WERI-Rb-1 (cell line): ENCODE measurements around the gene CTNNA3.

Experiments used
- DNase-seq: peaks from one replicate; pipeline ENCODE4 v3.0.0-alpha.2; 2020
- H3K27ac ChIP-seq: fragments of 250-450 bp; sonication (Bioruptor Pico); 2 replicates; pipeline ENCODE4 v1.5.1; 2020; ENCODE audit warnings: mild to moderate bottlenecking, moderate library complexity
- H3K27me3 ChIP-seq: fragments of 250-450 bp; sonication (Bioruptor Pico); 2 replicates; pipeline ENCODE4 v1.5.1; 2021; ENCODE audit warnings: mild to moderate bottlenecking, low read depth, moderate library complexity; ENCODE audit not compliant: insufficient read depth, severe bottlenecking
- H3K36me3 ChIP-seq: fragments of 250-450 bp; sonication (Bioruptor Pico); 2 replicates; pipeline ENCODE4 v1.5.1; 2020; ENCODE audit warnings: mild to moderate bottlenecking, moderate library complexity
- H3K4me3 ChIP-seq: 2 replicates; pipeline ENCODE4 v1.5.1; 2011; ENCODE audit warnings: low read depth, mild to moderate bottlenecking, control low read depth, low read length
- H3K9me3 ChIP-seq: fragments of 250-450 bp; sonication (Bioruptor Pico); 2 replicates; pipeline ENCODE4 v1.5.1; 2021; ENCODE audit warnings: mild to moderate bottlenecking, moderate library complexity; ENCODE audit not compliant: severe bottlenecking
- TF ChIP-seq, protein P1 (sequence below): IDR thresholded peaks from 2 replicates; pipeline ENCODE4 v1.5.1; 2011; ENCODE audit warnings: low read depth, mild to moderate bottlenecking, control low read depth, inconsistent platforms, low read length

The CTNNA3 gene

DNA sequence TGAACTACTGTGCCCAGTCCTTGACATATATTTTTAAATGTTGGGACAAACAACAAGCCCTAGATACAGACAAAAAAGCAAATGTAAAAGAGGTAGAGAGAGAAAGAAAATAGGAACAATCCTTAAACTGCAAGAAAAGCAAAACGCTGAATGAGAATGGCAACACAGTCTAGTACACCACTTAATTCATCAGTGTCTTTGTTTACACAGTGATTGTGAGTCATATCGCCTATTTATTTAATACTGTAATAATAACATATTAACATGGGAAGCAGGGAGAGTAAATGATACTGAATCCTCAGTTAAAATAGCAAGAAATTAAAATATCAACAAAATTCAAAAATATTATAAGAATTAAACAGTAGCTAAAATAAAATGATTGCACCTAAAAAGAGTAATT, 780.0 kb downstream of the CTNNA3 start:
- Histone ChIP-seq H3K36me3 (no peaks in the 10 kb centered on the region), H3K27me3 (no peaks in the 10 kb centered on the region), H3K27ac (no peak overlapping the region), H3K4me3 (no peak overlapping the region), H3K9me3 (no peaks in the 10 kb centered on the region)
- no peak for DNase-seq
- TF ChIP-seq, protein P1, sequence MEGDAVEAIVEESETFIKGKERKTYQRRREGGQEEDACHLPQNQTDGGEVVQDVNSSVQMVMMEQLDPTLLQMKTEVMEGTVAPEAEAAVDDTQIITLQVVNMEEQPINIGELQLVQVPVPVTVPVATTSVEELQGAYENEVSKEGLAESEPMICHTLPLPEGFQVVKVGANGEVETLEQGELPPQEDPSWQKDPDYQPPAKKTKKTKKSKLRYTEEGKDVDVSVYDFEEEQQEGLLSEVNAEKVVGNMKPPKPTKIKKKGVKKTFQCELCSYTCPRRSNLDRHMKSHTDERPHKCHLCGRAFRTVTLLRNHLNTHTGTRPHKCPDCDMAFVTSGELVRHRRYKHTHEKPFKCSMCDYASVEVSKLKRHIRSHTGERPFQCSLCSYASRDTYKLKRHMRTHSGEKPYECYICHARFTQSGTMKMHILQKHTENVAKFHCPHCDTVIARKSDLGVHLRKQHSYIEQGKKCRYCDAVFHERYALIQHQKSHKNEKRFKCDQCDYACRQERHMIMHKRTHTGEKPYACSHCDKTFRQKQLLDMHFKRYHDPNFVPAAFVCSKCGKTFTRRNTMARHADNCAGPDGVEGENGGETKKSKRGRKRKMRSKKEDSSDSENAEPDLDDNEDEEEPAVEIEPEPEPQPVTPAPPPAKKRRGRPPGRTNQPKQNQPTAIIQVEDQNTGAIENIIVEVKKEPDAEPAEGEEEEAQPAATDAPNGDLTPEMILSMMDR = no peak

DNA sequence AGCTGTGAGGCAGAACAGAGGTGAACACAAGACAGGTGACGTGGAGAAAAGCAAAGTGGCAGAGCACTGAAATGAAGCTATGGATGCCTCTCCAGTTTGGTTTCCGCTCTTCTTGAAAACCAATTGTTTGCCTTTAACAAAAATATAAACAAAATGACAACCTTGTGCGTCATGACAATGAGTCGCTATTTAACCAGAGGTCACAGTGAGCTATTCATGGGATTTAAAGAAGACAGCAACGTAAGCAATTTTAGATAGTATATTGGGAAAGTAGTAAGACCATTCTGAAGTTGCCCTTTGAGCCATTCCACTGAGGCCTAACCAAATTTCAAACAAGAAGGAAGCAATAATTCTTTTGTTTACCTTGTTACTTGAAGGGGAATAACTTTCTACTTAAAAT, 785.3 kb downstream of the CTNNA3 start:
- no peak overlapping the region for H3K4me3 ChIP-seq
- DNase-seq = no peak
- H3K9me3 ChIP-seq = no peaks in the 10 kb centered on the region
- H3K27me3 ChIP-seq = no peaks in the 10 kb centered on the region
- TF ChIP-seq, protein P1 = no peak
- no peak overlapping the region for H3K27ac ChIP-seq
- H3K36me3 ChIP-seq = no peaks in the 10 kb centered on the region

DNA sequence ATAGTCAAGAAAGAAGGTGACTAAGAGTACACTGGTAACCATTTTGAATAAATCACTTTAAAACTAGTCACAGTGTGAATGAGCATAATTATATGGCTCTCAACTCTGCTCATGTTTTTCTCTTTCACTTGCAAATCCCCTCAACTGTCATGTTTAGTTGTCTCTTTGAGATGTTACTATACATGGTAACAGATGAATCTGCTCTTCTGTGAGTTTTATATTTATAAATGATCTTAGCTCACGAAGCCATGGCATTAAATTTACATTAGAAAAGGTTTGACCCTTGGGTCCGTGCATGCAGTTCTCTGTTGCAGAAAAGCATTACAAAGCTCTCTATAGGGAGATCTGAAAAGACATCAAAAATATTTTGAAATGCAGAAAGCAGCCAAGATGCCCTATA, 803.1 kb downstream of the CTNNA3 start:
- no peak for DNase-seq
- TF ChIP-seq, protein P1 = no peak
- no peak overlapping the region for H3K4me3 ChIP-seq
- H3K27me3 ChIP-seq = no peaks in the 10 kb centered on the region
- no peak overlapping the region for H3K27ac ChIP-seq
- H3K36me3 ChIP-seq = no peaks in the 10 kb centered on the region
- no peaks in the 10 kb centered on the region for H3K9me3 ChIP-seq

DNA sequence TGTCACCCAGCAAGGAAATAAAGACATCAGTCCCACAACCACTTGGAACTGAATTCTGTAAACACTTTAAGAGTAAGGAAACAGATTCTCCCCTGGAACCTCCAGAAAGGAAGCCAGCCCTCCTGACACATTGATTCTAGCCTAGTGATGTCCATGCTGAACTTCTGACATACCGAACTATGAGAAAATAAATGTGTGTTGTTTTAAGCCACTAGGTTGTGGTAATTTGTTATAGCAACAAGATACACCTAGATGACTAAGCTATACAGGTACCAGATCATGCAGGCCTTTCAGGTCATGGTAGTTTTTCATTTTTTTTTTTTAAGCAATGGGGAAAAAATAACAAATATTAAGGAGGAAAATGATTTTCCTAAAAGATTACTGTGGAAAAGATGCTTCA, 807.8 kb downstream of the CTNNA3 start:
- no peaks in the 10 kb centered on the region for H3K36me3 ChIP-seq
- H3K27me3 ChIP-seq = no peaks in the 10 kb centered on the region
- H3K9me3 ChIP-seq = no peaks in the 10 kb centered on the region
- H3K27ac ChIP-seq = no peak overlapping the region
- TF ChIP-seq, protein P1 = no peak
- DNase-seq = no peak
- H3K4me3 ChIP-seq = no peak overlapping the region

DNA sequence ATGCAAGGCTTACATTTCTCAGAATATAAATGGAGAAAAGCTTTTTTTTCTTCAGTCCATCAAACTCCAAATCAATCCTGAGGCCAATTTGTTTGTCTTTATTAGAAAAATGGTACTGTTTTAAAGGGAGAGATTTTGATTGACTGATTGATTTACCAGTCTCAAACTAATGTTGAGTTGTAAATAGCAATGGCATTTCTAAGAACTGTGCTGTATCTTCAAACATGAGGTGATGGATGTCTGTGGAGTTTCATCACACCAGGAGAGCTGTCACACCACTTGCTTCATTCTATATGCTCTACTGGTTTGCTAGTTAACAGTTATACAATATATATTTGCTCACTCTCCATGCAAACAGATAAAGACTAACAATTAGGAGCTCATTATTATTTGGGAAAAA, 809.1 kb downstream of the CTNNA3 start:
- Histone ChIP-seq H3K9me3 (no peaks in the 10 kb centered on the region), H3K27me3 (no peaks in the 10 kb centered on the region), H3K36me3 (no peaks in the 10 kb centered on the region), H3K27ac (no peak overlapping the region), H3K4me3 (no peak overlapping the region)
- no peak for DNase-seq
- TF ChIP-seq, protein P1 = no peak

DNA sequence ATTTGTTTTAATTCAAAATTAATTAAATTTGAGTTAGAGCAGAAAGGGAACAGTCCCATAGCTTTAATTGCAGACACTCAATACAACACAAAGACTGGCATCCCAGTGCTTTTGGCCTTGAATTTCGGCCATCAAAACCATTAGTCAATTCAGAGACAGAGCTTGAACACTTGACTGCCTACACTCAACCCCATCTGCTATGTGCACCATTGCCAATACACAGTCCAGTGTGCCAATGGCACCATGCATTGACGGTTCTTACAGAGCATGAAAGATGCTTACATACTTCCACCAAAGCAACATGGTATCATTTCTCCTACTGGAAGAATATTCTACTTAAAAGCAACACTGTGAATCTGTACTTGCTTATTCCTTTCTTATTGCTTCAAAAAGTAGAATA, 813.7 kb downstream of the CTNNA3 start:
- Histone ChIP-seq H3K27me3 (no peaks in the 10 kb centered on the region), H3K36me3 (no peaks in the 10 kb centered on the region), H3K9me3 (no peaks in the 10 kb centered on the region), H3K4me3 (no peak overlapping the region), H3K27ac (no peak overlapping the region)
- TF ChIP-seq, protein P1 = no peak
- DNase-seq = no peak
